ENCODE measurements around the gene PEMT. TPM values are rescaled to one million over a fixed set of nuclear protein-coding genes. Genes with fewer than 3 reads are reported as not detected.

The PEMT gene
- total and polyA plus RNA-seq, 9 of the 15 experiments (the other 6 are each of a cell fraction or from before 2014, with no cell fraction given) = 1.4 to 36.4 (median 13.6) TPM

DNA sequence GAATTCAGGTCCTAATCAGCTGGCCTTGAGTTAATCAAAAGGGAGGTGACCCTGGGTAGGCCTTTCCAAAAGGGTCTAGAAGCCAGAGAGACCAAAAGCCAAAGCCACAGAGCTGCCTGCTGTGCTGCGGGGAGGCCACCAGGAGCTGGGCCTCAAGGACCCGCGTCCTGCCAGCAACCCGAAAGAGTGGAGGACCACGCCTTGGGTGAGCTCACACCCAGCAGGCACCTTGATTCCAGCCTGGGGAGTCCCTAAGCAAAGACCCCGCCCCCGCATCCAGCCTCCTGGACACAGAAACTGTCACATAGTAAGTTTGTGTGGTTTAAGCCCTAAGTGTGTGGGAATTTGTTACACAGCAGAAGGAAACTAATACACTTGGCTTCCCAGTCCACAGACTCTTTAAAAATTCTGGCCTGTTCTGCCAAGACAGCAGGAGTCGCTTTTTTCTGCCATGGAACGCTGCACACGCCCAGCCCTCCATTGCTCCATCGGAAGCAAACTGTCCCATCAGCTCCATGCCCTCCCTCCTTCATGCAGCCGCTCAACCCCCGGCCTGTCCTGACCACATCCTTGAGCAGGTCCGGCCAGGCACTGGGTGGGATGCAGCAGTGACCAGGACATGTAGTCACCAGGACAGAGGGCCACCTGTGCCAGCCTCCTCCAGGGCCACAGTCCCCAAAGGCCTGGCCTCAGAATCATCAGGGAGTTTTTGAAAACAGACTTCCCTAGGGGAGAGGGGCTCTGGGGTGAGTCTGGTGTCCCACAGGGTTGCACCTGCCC, 74.4 kb downstream of the PEMT start (continued):
- TF ChIP-seq, protein P1, sequence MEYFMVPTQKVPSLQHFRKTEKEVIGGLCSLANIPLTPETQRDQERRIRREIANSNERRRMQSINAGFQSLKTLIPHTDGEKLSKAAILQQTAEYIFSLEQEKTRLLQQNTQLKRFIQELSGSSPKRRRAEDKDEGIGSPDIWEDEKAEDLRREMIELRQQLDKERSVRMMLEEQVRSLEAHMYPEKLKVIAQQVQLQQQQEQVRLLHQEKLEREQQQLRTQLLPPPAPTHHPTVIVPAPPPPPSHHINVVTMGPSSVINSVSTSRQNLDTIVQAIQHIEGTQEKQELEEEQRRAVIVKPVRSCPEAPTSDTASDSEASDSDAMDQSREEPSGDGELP (CRISPR knock-in tag; IDR thresholded peaks at IDR 0.05; ENCODE audit: borderline replicate concordance) = no peak
- TF ChIP-seq KAT2B (IDR thresholded peaks at IDR 0.05; ENCODE audit: low read depth, low read length) = no peak
- no peak for TF ChIP-seq SETDB1 (IDR thresholded peaks at IDR 0.05; ENCODE audit: low read length)
- no peak for TF ChIP-seq TAF9B (IDR thresholded peaks at IDR 0.05; ENCODE audit: partially characterized antibody)

DNA sequence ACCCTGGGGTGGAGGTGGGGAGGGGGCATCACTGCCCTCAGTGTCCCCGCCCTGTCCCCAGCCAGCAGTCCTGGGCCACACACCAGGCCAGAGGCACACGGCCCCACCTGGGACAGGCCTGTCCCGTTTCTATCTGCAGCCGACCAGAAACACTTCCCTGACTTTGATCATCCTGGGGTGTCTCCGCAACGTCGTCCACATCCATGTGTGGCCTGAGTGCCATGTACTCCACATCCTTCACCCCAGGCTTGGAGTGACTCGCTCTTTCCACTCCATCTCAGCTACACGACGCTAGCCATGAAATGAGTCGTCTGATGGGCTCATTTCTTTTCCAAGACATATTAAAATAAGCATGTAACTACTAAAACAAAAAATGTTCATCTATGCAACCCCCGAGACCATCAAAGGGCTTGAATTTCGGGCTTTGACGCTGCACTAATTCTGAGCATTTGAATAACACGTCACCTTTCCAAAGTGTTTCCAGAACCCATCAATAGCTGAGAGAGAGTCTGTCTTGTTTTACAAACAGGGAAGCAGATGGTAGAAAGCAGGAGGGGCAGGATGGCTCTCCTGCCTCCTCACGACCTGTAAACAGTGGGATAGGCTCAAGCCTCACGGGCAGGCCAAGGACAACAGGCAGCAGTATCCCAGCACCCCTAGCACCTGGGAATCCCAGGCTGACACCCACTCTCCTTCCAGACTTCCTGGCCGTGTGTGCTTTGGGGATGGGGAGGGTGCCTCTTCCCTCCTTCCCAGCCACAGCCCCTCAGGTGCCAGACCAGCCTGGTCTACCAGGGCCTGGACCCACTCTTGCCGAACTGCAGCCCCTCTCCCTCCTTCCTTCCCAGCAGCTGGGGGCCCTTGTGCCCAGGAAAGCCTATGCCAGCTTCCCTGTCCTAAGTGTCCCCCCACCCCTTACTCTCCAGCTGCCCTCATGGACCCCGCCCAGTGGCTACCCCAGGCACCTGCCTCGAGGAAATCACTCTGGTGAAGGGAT, 75.3 kb downstream of the PEMT start:
- Histone ChIP-seq H3K9ac (ENCODE audit: insufficient read depth in 1 of 2, low read depth in 2 of 2, low read length in 2 of 2) (no peak overlapping the region), H3K4me1 (replicated peaks in 1 of 2; ENCODE audit: control insufficient read depth in 2 of 2, insufficient read depth in 2 of 2, low read length in 2 of 2) (peaks cover 0 to 18% of the 10 kb centered on the region in 2 experiments; a peak in 2 of 5 replicates), H3K27me3 (ENCODE audit: control insufficient read depth in 2 of 2, insufficient read depth in 2 of 2, low read length in 2 of 2) (no peaks in the 10 kb centered on the region), H3K27ac (ENCODE audit: extremely low read depth, low read depth, low read length) (no peak overlapping the region), H3K9me1 (ENCODE audit: control insufficient read depth, insufficient read depth, low read length) (no peaks in the 10 kb centered on the region), H4K20me1 (replicated peaks; ENCODE audit: control insufficient read depth, insufficient read depth, low read length) (no peaks in the 10 kb centered on the region), H3K4me3 (no peak overlapping the region), H3K9me3 (replicated peaks; ENCODE audit: control insufficient read depth, insufficient read depth, low read depth, low read length) (no peaks in the 10 kb centered on the region), H3K36me3 (ENCODE audit: control insufficient read depth, insufficient read depth, low read length) (no peaks in the 10 kb centered on the region), H3K79me2 (ENCODE audit: control insufficient read depth, insufficient read depth, low read length) (no peaks in the 10 kb centered on the region), H3K4me2 (ENCODE audit: insufficient read depth, low read length) (no peak overlapping the region), H2AFZ (ENCODE audit: low read depth, low read length) (no peak overlapping the region)
- no peak for ATAC-seq
- CTCF ChIA-PET (ENCODE audit: low intra/inter-chr PET ratio) = no interaction called here
- BruUV-seq (replicated peaks) = no TSS peak
- FAIRE-seq = no peak
- intact Hi-C loops (cut with micrococcal nuclease) (no loop called here), in situ Hi-C loops (cut with MboI) (no loop called here)
- WGBS (ENCODE audit: insufficient coverage, low coverage, missing lambda C conversion rate) = 72% methylated on average over 16 of the region's 21 CpGs
- no peak for DNase-seq (ENCODE audit: extremely low read depth in 1 of 4, low spot score in 3 of 4)
- POLR2A ChIA-PET = interaction anchor here (0.6 to 0.8 kb wide), 2 partner anchors 69 to 398 kb away, joined by 3 read pairs; no protein-coding TSS in a partner anchor
- TF ChIP-seq ZNF274 (IDR thresholded peaks at IDR 0.05; ENCODE audit: borderline replicate concordance, low read depth, low read length) (no peak), TRIM28 (IDR thresholded peaks at IDR 0.05) (no peak), SIX5 (IDR thresholded peaks at IDR 0.05; ENCODE audit: borderline replicate concordance in 1 of 2, insufficient read depth in 1 of 2, low read depth in 1 of 2, low read length in 2 of 2) (no peak), KLF1 (tag; IDR thresholded peaks at IDR 0.05) (no peak), ZNF217 (CRISPR knock-in tag; IDR thresholded peaks at IDR 0.05) (no peak), ZNF75A (CRISPR knock-in tag; IDR thresholded peaks at IDR 0.05) (no peak)
- TF ChIP-seq, protein P2, sequence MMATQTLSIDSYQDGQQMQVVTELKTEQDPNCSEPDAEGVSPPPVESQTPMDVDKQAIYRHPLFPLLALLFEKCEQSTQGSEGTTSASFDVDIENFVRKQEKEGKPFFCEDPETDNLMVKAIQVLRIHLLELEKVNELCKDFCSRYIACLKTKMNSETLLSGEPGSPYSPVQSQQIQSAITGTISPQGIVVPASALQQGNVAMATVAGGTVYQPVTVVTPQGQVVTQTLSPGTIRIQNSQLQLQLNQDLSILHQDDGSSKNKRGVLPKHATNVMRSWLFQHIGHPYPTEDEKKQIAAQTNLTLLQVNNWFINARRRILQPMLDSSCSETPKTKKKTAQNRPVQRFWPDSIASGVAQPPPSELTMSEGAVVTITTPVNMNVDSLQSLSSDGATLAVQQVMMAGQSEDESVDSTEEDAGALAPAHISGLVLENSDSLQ (IDR thresholded peaks at IDR 0.05) = no peak

All from K562 (cell line).